Measurements from ENCODE around the gene WDR27.

Gene WDR27

GRCh38 chr6:169652896-169653295, 48.9 kb downstream of the WDR27 start:
- TF ChIP-seq CTCF (IDR thresholded peaks at IDR 0.05; ENCODE audit: low read depth, low read length): no peak
- no peak for TF ChIP-seq MAX (IDR thresholded peaks at IDR 0.05; ENCODE audit: low read depth, low read length)
- TF ChIP-seq MYC (IDR thresholded peaks at IDR 0.05; ENCODE audit: low read depth, low read length): no peak
- no peak overlapping the region for H3K4me3 ChIP-seq (ENCODE audit: low read depth, low read length)
- DNase-seq (ENCODE audit: low read depth): no peak

GRCh38 chr6:169651498-169651897, 50.3 kb downstream of the WDR27 start:
- no peak for TF ChIP-seq CTCF (IDR thresholded peaks at IDR 0.05; ENCODE audit: low read depth, low read length)
- TF ChIP-seq POLR2A (IDR thresholded peaks at IDR 0.05; ENCODE audit: extremely low read depth, insufficient read length): no peak
- no peak for TF ChIP-seq MAX (IDR thresholded peaks at IDR 0.05; ENCODE audit: low read depth, low read length)
- TF ChIP-seq MYC (IDR thresholded peaks at IDR 0.05; ENCODE audit: low read depth, low read length): no peak

GRCh38 chr6:169650959-169651292, 50.9 kb downstream of the WDR27 start:
- no peak for TF ChIP-seq CTCF (IDR thresholded peaks at IDR 0.05; ENCODE audit: low read depth, low read length)
- TF ChIP-seq MYC (IDR thresholded peaks at IDR 0.05; ENCODE audit: low read depth, low read length): no peak
- no peak for TF ChIP-seq POLR2A (IDR thresholded peaks at IDR 0.05; ENCODE audit: extremely low read depth, insufficient read length)
- TF ChIP-seq MAX (IDR thresholded peaks at IDR 0.05; ENCODE audit: low read depth, low read length): no peak

More at GRCh38 chr6:169651498-169651897, 50.3 kb downstream of the WDR27 start:
- H3K4me3 ChIP-seq (ENCODE audit: low read depth, low read length): no peak overlapping the region
- no peak for DNase-seq (ENCODE audit: low read depth)

GRCh38 chr6:169650241-169650958, 51.4 kb downstream of the WDR27 start:
- no peak for DNase-seq (ENCODE audit: low read depth)
- no peak overlapping the region for H3K4me3 ChIP-seq (ENCODE audit: low read depth, low read length)
- TF ChIP-seq CTCF (IDR thresholded peaks at IDR 0.05; ENCODE audit: low read depth, low read length): no peak
- no peak for TF ChIP-seq MAX (IDR thresholded peaks at IDR 0.05; ENCODE audit: low read depth, low read length)
- no peak for TF ChIP-seq MYC (IDR thresholded peaks at IDR 0.05; ENCODE audit: low read depth, low read length)
- no peak for TF ChIP-seq POLR2A (IDR thresholded peaks at IDR 0.05; ENCODE audit: extremely low read depth, insufficient read length)

More at GRCh38 chr6:169650959-169651292, 50.9 kb downstream of the WDR27 start:
- H3K4me3 ChIP-seq (ENCODE audit: low read depth, low read length): no peak overlapping the region
- DNase-seq (ENCODE audit: low read depth): no peak

- TF ChIP-seq POLR2A (IDR thresholded peaks at IDR 0.05; ENCODE audit: extremely low read depth, insufficient read length) (no peak), MAX (IDR thresholded peaks at IDR 0.05; ENCODE audit: low read depth, low read length) (no peak)
- DNase-seq (ENCODE audit: low read depth): no peak
- no peak overlapping the region for H3K4me3 ChIP-seq (ENCODE audit: low read depth, low read length)
Observed at GRCh38 chr6:169648617-169649016, 53.2 kb downstream of the WDR27 start.

GRCh38 chr6:169648092-169648491, 53.7 kb downstream of the WDR27 start:
- TF ChIP-seq MYC (IDR thresholded peaks at IDR 0.05; ENCODE audit: low read depth, low read length) (no peak), MAX (IDR thresholded peaks at IDR 0.05; ENCODE audit: low read depth, low read length) (no peak), CTCF (IDR thresholded peaks at IDR 0.05; ENCODE audit: low read depth, low read length) (no peak), POLR2A (IDR thresholded peaks at IDR 0.05; ENCODE audit: extremely low read depth, insufficient read length) (no peak)
- DNase-seq (ENCODE audit: low read depth): no peak
- H3K4me3 ChIP-seq (ENCODE audit: low read depth, low read length): no peak overlapping the region
